Measurements from ENCODE around the gene APH1A. TPM values are rescaled to one million over a fixed set of nuclear protein-coding genes. Genes with fewer than 3 reads are reported as not detected.
"Not testable (repeated sequence)": the region's sequence is repeated elsewhere in the genome, so short reads cannot be mapped to it uniquely, and the experiment has no call there.

The APH1A gene
- total RNA-seq (100 to 1,000 TPM; 127 to 143 TPM), polyA plus RNA-seq (ENCODE audit: insufficient read length in 6 of 6) (100 to 1,000 TPM; 173 to 206 (median 184) TPM)
- long read RNA-seq, donor 1, transcript APH1A-203 (7 exons, 1,713 nt), result minor isoform, 40 of 281 reads
- long read RNA-seq, donor 1, transcript APH1A-202 (6 exons, 2,353 nt), result major isoform, 49 of 281 reads
- long read RNA-seq, donor 1, partial matches to known transcripts, result 105 of 281 reads
- long read RNA-seq, donor 1, other reads (novel, unspliced or antisense), result 86 of 281 reads
- long read RNA-seq, donor 2, transcript APH1A-202 (6 exons, 2,353 nt), result major isoform, 41 of 63 reads
- long read RNA-seq, donor 2, transcript APH1A-203 (7 exons, 1,713 nt), result minor isoform, 22 of 63 reads
- long read RNA-seq, donor 2, partial matches to known transcripts, result 0 of 63 reads
- long read RNA-seq, donor 2, other reads (novel, unspliced or antisense), result 0 of 63 reads
- long read RNA-seq, donor 3, transcript APH1A-203 (7 exons, 1,713 nt), result minor isoform, 18 of 50 reads
- long read RNA-seq, donor 3, transcript APH1A-202 (6 exons, 2,353 nt), result major isoform, 31 of 50 reads
- long read RNA-seq, donor 3, partial matches to known transcripts, result 0 of 50 reads
- long read RNA-seq, donor 3, other reads (novel, unspliced or antisense), result 0 of 50 reads
- long read RNA-seq, donor 4, transcript APH1A-203 (7 exons, 1,713 nt), result major isoform, 8 of 13 reads
- long read RNA-seq, donor 4, partial matches to known transcripts, result 0 of 13 reads
- long read RNA-seq, donor 4, other reads (novel, unspliced or antisense), result 1 of 13 reads
- long read RNA-seq, donor 5, transcript APH1A-203 (7 exons, 1,713 nt), result minor isoform, 27 of 65 reads
- long read RNA-seq, donor 5, transcript APH1A-202 (6 exons, 2,353 nt), result major isoform, 38 of 65 reads
- long read RNA-seq, donor 5, partial matches to known transcripts, result 0 of 65 reads
- long read RNA-seq, donor 5, other reads (novel, unspliced or antisense), result 0 of 65 reads
- long read RNA-seq, donor 6, transcript APH1A-203 (7 exons, 1,713 nt), result minor isoform, 19 of 333 reads
- long read RNA-seq, donor 6, transcript APH1A-202 (6 exons, 2,353 nt), result major isoform, 47 of 333 reads
- long read RNA-seq, donor 6, partial matches to known transcripts, result 67 of 333 reads
- long read RNA-seq, donor 6, other reads (novel, unspliced or antisense), result 198 of 333 reads
- long read RNA-seq, donor 7, transcript APH1A-203 (7 exons, 1,713 nt), result minor isoform, 14 of 30 reads
- long read RNA-seq, donor 7, transcript APH1A-202 (6 exons, 2,353 nt), result major isoform, 16 of 30 reads
- long read RNA-seq, donor 7, partial matches to known transcripts, result 0 of 30 reads
- long read RNA-seq, donor 7, other reads (novel, unspliced or antisense), result 0 of 30 reads
- long read RNA-seq, donor 8, transcript APH1A-203 (7 exons, 1,713 nt), result minor isoform, 19 of 169 reads
- long read RNA-seq, donor 8, transcript APH1A-202 (6 exons, 2,353 nt), result major isoform, 34 of 169 reads
- long read RNA-seq, donor 8, partial matches to known transcripts, result 26 of 169 reads
- long read RNA-seq, donor 8, other reads (novel, unspliced or antisense), result 89 of 169 reads
- long read RNA-seq, donor 9, partial matches to known transcripts, result 0 of 1 reads
- long read RNA-seq, donor 9, other reads (novel, unspliced or antisense), result 0 of 1 reads
- long read RNA-seq, donor 10, partial matches to known transcripts, result 0 of 1 reads
- long read RNA-seq, donor 10, other reads (novel, unspliced or antisense), result 0 of 1 reads
- long read RNA-seq, donor 11, transcript APH1A-202 (6 exons, 2,353 nt), result major isoform, 31 of 55 reads
- long read RNA-seq, donor 11, transcript APH1A-203 (7 exons, 1,713 nt), result minor isoform, 24 of 55 reads
- long read RNA-seq, donor 11, partial matches to known transcripts, result 0 of 55 reads
- long read RNA-seq, donor 11, other reads (novel, unspliced or antisense), result 0 of 55 reads
- long read RNA-seq, donor 12, transcript APH1A-203 (7 exons, 1,713 nt), result minor isoform, 22 of 164 reads
- long read RNA-seq, donor 12, transcript APH1A-202 (6 exons, 2,353 nt), result major isoform, 31 of 164 reads
- long read RNA-seq, donor 12, partial matches to known transcripts, result 111 of 164 reads
- long read RNA-seq, donor 12, other reads (novel, unspliced or antisense), result 0 of 164 reads

- Histone ChIP-seq H3K36me3 (peaks cover 0 to 34% of the 10 kb centered on the region in 2 donors), H3K27ac (peak within 1 kb of the TSS; percentile 88 to 94), H3K9me3 (no peaks in the 10 kb centered on the region), H3K4me3 (peak within 1 kb of the TSS; percentile 83 to 97), H3K4me1 (peaks cover 11 to 39% of the 10 kb centered on the region in 2 donors), H3K27me3 (no peaks in the 10 kb centered on the region)
- ATAC-seq, result peak; percentile 99
- peak; percentile 92 to 99 (median 98) for DNase-seq
- TF ChIP-seq CTCF (IDR thresholded peaks at IDR 0.05), result no peak
- intact Hi-C loops (cut with DNase I), result no loop called here
These were observed at the start of gene APH1A for GRCh38 chr1:150268705-150269403. Gene APH1A (minus strand): TSS chr1:150269016. CDS start chr1:150268810, 206 bp downstream.

DNA sequence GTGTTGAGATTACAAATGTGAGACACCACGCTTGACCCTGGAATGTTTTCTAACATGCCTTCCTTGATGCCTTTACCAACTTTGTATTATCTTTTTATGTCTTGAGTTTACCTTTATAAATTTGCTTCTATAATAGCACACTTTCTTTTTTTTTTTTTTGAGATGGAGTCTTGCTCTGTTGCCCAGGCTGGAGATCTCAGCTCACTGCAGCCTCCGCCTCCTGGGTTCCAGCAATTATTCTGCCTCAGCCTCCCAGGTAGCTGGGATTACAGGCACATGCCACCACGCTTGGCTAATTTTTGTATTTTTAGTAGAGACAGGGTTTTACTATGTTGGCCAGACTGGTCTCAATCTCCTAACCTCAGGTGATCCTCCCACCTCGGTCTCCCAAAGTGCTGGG is 45.9 kb upstream of the APH1A start:
- ATAC-seq; intact Hi-C loops (cut with DNase I); DNase-seq; H3K27ac ChIP-seq; H3K9me3 ChIP-seq; H3K36me3 ChIP-seq; H3K4me1 ChIP-seq; H3K4me3 ChIP-seq; H3K27me3 ChIP-seq: not testable (repeated sequence)

- Histone ChIP-seq H3K4me1 (no peaks in the 10 kb centered on the region), H3K9me3 (no peaks in the 10 kb centered on the region), H3K36me3 (peaks cover 0 to 18% of the 10 kb centered on the region in 2 donors), H3K4me3 (no peak overlapping the region), H3K27ac (no peak overlapping the region), H3K27me3 (no peaks in the 10 kb centered on the region)
- TF ChIP-seq CTCF (IDR thresholded peaks at IDR 0.05), result no peak
- no peak for DNase-seq
- ATAC-seq, result no peak
- intact Hi-C loops (cut with DNase I), result no loop called here
These were observed 42.9 kb upstream of the APH1A start for GRCh38 chr1:150311762-150312161.

DNA sequence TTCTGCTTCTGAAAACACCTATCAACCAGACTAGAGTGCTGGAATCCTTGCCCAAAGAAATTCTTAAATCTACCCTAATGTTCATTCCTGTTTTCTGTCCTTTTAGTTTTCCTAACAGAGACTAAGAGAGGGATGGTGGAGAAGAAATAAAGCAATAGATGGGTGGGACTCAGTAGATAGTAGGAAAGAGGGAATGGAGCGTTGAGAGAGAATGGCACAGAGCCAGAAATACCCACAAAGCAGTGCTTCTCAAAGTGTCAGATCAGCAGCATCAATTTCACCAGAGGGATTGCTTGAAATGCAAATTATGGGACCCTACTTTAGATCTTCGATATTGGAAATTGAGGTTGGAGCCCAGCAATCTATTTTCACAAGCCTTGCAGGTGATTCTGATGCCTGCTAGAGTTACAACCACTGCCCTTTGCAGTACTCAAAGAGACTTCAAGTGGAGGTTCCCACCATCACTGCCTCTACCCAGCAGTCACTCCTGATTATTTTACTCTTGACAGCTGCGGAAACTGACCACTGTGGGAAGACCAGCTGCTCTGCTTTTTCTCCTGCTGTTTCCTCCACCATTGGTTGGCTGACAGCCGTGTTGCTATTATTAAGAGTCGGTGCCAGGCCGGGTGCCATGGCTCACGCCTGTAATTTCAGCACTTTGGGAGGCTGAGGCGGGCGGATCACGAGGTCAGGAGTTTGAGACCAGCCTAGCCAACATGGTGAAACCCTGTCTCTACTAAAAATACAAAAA is 41.1 kb upstream of the APH1A start:
- intact Hi-C loops (cut with DNase I), result no loop called here
- DNase-seq, result no peak
- no peak for TF ChIP-seq CTCF (IDR thresholded peaks at IDR 0.05)
- ATAC-seq, result no peak
- peaks cover 0 to 18% of the 10 kb centered on the region in 2 donors for H3K36me3 ChIP-seq
- H3K27me3 ChIP-seq, result no peaks in the 10 kb centered on the region
- no peak overlapping the region for H3K27ac ChIP-seq
- no peaks in the 10 kb centered on the region for H3K9me3 ChIP-seq
- no peaks in the 10 kb centered on the region for H3K4me1 ChIP-seq
- no peak overlapping the region for H3K4me3 ChIP-seq

GRCh38 chr1:150308585-150308984 is 39.8 kb upstream of the APH1A start:
- ATAC-seq; intact Hi-C loops (cut with DNase I); DNase-seq: not testable (repeated sequence)

More at GRCh38 chr1:150308585-150308984, 39.8 kb upstream of the APH1A start:
- not testable (repeated sequence) for H3K9me3 ChIP-seq, H3K27ac ChIP-seq, H3K4me3 ChIP-seq, H3K27me3 ChIP-seq, H3K4me1 ChIP-seq
- H3K36me3 ChIP-seq, result peaks cover 0 to 21% of the 10 kb centered on the region in 2 donors

All from left lung (tissue), 14 donors.